NCI-H510A treated with DMSO at 0.1 percent for 48 hours (cell line): ENCODE data around the gene CSH2.
"Not testable (repeated sequence)": the region's sequence is repeated elsewhere in the genome, so short reads cannot be mapped to it uniquely, and the experiment has no call there.

Experiments
- DNase-seq: peaks from one replicate; lab custom pipeline; 2025; lab: John Stamatoyannopoulos, UW

Gene CSH2

GRCh38 chr17:63896524-63897354, 23.3 kb upstream of the CSH2 start, which contains the start of gene CSH1:
CSH1 (minus strand) TSS chr17:63896574; CDS start chr17:63896511, 63 bp downstream.
- not testable (repeated sequence) for DNase-seq

GRCh38 chr17:63894821-63895220, 21.3 kb upstream of the CSH2 start:
- not testable (repeated sequence) for DNase-seq

- DNase-seq = not testable (repeated sequence)
These were observed 20.5 kb upstream of the CSH2 start for GRCh38 chr17:63894021-63894420.

- DNase-seq = not testable (repeated sequence)
These were observed 19.0 kb upstream of the CSH2 start for GRCh38 chr17:63892316-63893037.

- peak; percentile 35 for DNase-seq
These were observed 15.8 kb upstream of the CSH2 start for GRCh38 chr17:63889026-63889848.

GRCh38 chr17:63885119-63885518, 11.6 kb upstream of the CSH2 start:
- not testable (repeated sequence) for DNase-seq

- not testable (repeated sequence) for DNase-seq
These were observed 9.2 kb upstream of the CSH2 start for GRCh38 chr17:63882626-63883126.

- DNase-seq = peak; percentile 45
These were observed 8.6 kb upstream of the CSH2 start, which contains the start of gene GH2 for GRCh38 chr17:63881935-63882601. GH2 (minus strand) TSS chr17:63881944; CDS start chr17:63881801, 143 bp downstream.

GRCh38 chr17:63881337-63881736, 7.9 kb upstream of the CSH2 start:
- DNase-seq = not testable (repeated sequence)

- no peak for DNase-seq
These were observed 7.2 kb upstream of the CSH2 start for GRCh38 chr17:63880706-63881105.

GRCh38 chr17:63878413-63878812, 4.9 kb upstream of the CSH2 start:
- not testable (repeated sequence) for DNase-seq

GRCh38 chr17:63874693-63875092, 1.2 kb upstream of the CSH2 start:
- not testable (repeated sequence) for DNase-seq

- DNase-seq = not testable (repeated sequence)
These were observed 667 bp upstream of the CSH2 start for GRCh38 chr17:63874061-63874626.

GRCh38 chr17:63871646-63872365, 1.7 kb downstream of the CSH2 start:
- DNase-seq = not testable (repeated sequence)

GRCh38 chr17:63870292-63870665, 3.2 kb downstream of the CSH2 start:
- DNase-seq = not testable (repeated sequence)

- DNase-seq = not testable (repeated sequence)
These were observed 3.8 kb downstream of the CSH2 start for GRCh38 chr17:63869491-63870291.

- DNase-seq = not testable (repeated sequence)
These were observed 6.9 kb downstream of the CSH2 start for GRCh38 chr17:63866625-63867024.

GRCh38 chr17:63859257-63859656, 14.2 kb downstream of the CSH2 start:
- no peak for DNase-seq

- not testable (repeated sequence) for DNase-seq
These were observed 17.1 kb downstream of the CSH2 start for GRCh38 chr17:63856425-63856824.
